Right renal pelvis (tissue), 4 donors: ENCODE results near the gene PRKCA. TPM values are rescaled to one million over a fixed set of nuclear protein-coding genes. Genes with fewer than 3 reads are reported as not detected.

Experiments
- DNase-seq, 4 donors: peaks; one replicate each; pipeline ENCODE4 v3.0.0-alpha.2; 2013; ENCODE audit warnings: low read depth in 4 of 4, low spot score in 3 of 4, missing footprints in 1 of 4
- polyA plus RNA-seq, 4 donors: library from polyadenylated mRNA; unstranded; fragments of 120-200 nt; gene quantifications; one replicate each; pipeline ENCODE4 v1.2.1, GENCODE V29; 2013; ENCODE audit not compliant: insufficient read length in 4 of 4

PRKCA gene
- polyA plus RNA-seq, 4 donors: 20.9 to 25.9 (median 24.5) TPM

GRCh38 chr17:66632731-66633130, 330.3 kb downstream of the PRKCA start:
- no peak for DNase-seq

- no peak for DNase-seq
Measured at GRCh38 chr17:66633317-66633965, 331.0 kb downstream of the PRKCA start.

GRCh38 chr17:66634193-66634592, 331.8 kb downstream of the PRKCA start:
- DNase-seq: no peak

GRCh38 chr17:66635386-66636045, 333.1 kb downstream of the PRKCA start:
- DNase-seq: no peak

GRCh38 chr17:66636111-66636510, 333.7 kb downstream of the PRKCA start:
- DNase-seq: no peak

- DNase-seq: no peak
Measured at GRCh38 chr17:66637491-66637890, 335.1 kb downstream of the PRKCA start.

- DNase-seq: no peak
Measured at GRCh38 chr17:66638707-66639479, 336.5 kb downstream of the PRKCA start.

- DNase-seq: no peak
Measured at GRCh38 chr17:66643815-66644710, 341.6 kb downstream of the PRKCA start.

- DNase-seq: no peak
Measured at GRCh38 chr17:66645259-66645658, 342.8 kb downstream of the PRKCA start.

GRCh38 chr17:66647391-66647983, 345.1 kb downstream of the PRKCA start:
- DNase-seq: no peak

- no peak for DNase-seq
Measured at GRCh38 chr17:66649818-66650543, 347.6 kb downstream of the PRKCA start.

GRCh38 chr17:66650544-66650877, 348.1 kb downstream of the PRKCA start:
- DNase-seq: no peak

GRCh38 chr17:66652840-66653507, 350.6 kb downstream of the PRKCA start:
- DNase-seq: no peak

GRCh38 chr17:66654106-66654740, 351.8 kb downstream of the PRKCA start:
- no peak for DNase-seq

GRCh38 chr17:66654764-66655163, 352.4 kb downstream of the PRKCA start:
- DNase-seq: no peak

GRCh38 chr17:66655461-66655860, 353.0 kb downstream of the PRKCA start:
- DNase-seq: no peak

- no peak for DNase-seq
Measured at GRCh38 chr17:66655861-66656260, 353.4 kb downstream of the PRKCA start.

- no peak for DNase-seq
Measured at GRCh38 chr17:66661411-66662256, 359.2 kb downstream of the PRKCA start.
